Activated naive CD4-positive, alpha-beta T cell treated with anti-CD3 and anti-CD28 coated beads, Interleukin-2, amount 50 U/mL, for 24 hours (primary cell): ENCODE measurements around the gene PDP2.

Source experiments
- H3K27ac Mint-ChIP-seq: one replicate; pipeline ENCODE4 v1.8.0; 2021; ENCODE audit warnings: mild to moderate bottlenecking, mixed read lengths
- H3K27me3 Mint-ChIP-seq: one replicate; pipeline ENCODE4 v1.8.0; 2021; ENCODE audit warnings: mixed read lengths
- H3K36me3 Mint-ChIP-seq: one replicate; pipeline ENCODE4 v1.8.0; 2021; ENCODE audit warnings: mixed read lengths
- H3K4me1 Mint-ChIP-seq: one replicate; pipeline ENCODE4 v1.8.0; 2021; ENCODE audit warnings: mixed read lengths
- H3K4me3 Mint-ChIP-seq: one replicate; pipeline ENCODE4 v1.8.0; 2021; ENCODE audit warnings: mild to moderate bottlenecking, mixed read lengths
- H3K9me3 Mint-ChIP-seq: one replicate; pipeline ENCODE4 v1.8.0; 2021; ENCODE audit warnings: mixed read lengths

The PDP2 gene

DNA sequence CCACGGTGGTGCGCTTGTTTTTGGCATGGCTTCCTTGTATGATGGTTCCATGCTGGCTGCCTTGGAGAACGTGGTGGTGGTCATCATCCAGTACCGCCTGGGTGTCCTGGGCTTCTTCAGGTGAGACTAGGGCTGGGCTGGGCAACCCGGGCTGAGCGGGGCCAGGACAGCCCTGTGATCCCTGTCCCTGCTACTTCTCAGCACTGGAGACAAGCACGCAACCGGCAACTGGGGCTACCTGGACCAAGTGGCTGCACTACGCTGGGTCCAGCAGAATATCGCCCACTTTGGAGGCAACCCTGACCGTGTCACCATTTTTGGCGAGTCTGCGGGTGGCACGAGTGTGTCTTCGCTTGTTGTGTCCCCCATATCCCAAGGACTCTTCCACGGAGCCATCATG lies 59.9 kb downstream of the PDP2 start:
- no peak overlapping the region for H3K4me3 Mint-ChIP-seq
- H3K4me1 Mint-ChIP-seq = peaks cover 25% of the 10 kb centered on the region
- H3K27ac Mint-ChIP-seq = no peak overlapping the region
- peaks cover 6% of the 10 kb centered on the region for H3K36me3 Mint-ChIP-seq
- no peaks in the 10 kb centered on the region for H3K27me3 Mint-ChIP-seq
- no peaks in the 10 kb centered on the region for H3K9me3 Mint-ChIP-seq
